Measurements from ENCODE around the gene DCDC1. TPM values are rescaled to one million over a fixed set of nuclear protein-coding genes. Genes with fewer than 3 reads are reported as not detected.

The DCDC1 gene
- polyA plus RNA-seq, 2 of the 4 experiments (the other 2 are of a cell fraction), result 2.8 to 9.5 TPM

- no peak for TF ChIP-seq CBX2 (IDR thresholded peaks at IDR 0.05; ENCODE audit: borderline replicate concordance, low read depth)
- no peak for TF ChIP-seq ZFP36 (IDR thresholded peaks at IDR 0.05; ENCODE audit: borderline replicate concordance, partially characterized antibody)
Observed at GRCh38 chr11:30832831-30833230, 536.7 kb downstream of the DCDC1 start (continued).

- TF ChIP-seq KDM5A (IDR thresholded peaks at IDR 0.05) (no peak), CHD2 (IDR thresholded peaks at IDR 0.05; ENCODE audit: low read length, partially characterized antibody) (no peak), PHF8 (IDR thresholded peaks at IDR 0.05; ENCODE audit: borderline replicate concordance, low read depth) (no peak), FOSL2 (IDR thresholded peaks at IDR 0.05) (no peak), FOSL2 (CRISPR knock-in tag; IDR thresholded peaks at IDR 0.05) (no peak), JUNB (IDR thresholded peaks at IDR 0.05) (no peak), TP53 (CRISPR knock-in tag; IDR thresholded peaks at IDR 0.05) (no peak), HOXB13 (CRISPR knock-in tag; IDR thresholded peaks at IDR 0.05; ENCODE audit: low read depth) (no peak), JUN (IDR thresholded peaks at IDR 0.05) (no peak), ZSCAN20 (CRISPR knock-in tag; IDR thresholded peaks at IDR 0.05) (no peak), CBX8 (IDR thresholded peaks at IDR 0.05) (no peak), CBX2 (IDR thresholded peaks at IDR 0.05; ENCODE audit: borderline replicate concordance, low read depth) (no peak), EHF (CRISPR knock-in tag; IDR thresholded peaks at IDR 0.05) (no peak), RNF2 (IDR thresholded peaks at IDR 0.05; ENCODE audit: borderline replicate concordance, low read depth) (no peak), POLR2AphosphoS2 (conservative IDR thresholded peaks at IDR 0.05; ENCODE audit: low read length) (no peak)
- DNase-seq (ENCODE audit: low read depth in 1 of 2, low spot score in 1 of 2), result no peak
- no peak overlapping the region for H3K4me2 ChIP-seq
- H3K9me3 ChIP-seq, result no peaks in the 10 kb centered on the region
- H3K4me1 ChIP-seq, result no peaks in the 10 kb centered on the region
- 5% methylated on average over 1 of the region's 1 CpG for WGBS (ENCODE audit: missing lambda C conversion rate)
- CTCF ChIA-PET, result interaction anchor here (1.3 to 1.4 kb wide), 2 partner anchors 10 to 24 kb away, joined by 3 to 4 read pairs; no protein-coding TSS in a partner anchor
- FAIRE-seq, result no peak
- H3K4me3 ChIP-seq, result no peak overlapping the region
- H3K27ac ChIP-seq, result no peak overlapping the region
- POLR2A ChIA-PET, result no interaction called here
- no peak for ATAC-seq
Observed at GRCh38 chr11:30830681-30831080, 538.9 kb downstream of the DCDC1 start.

DNA sequence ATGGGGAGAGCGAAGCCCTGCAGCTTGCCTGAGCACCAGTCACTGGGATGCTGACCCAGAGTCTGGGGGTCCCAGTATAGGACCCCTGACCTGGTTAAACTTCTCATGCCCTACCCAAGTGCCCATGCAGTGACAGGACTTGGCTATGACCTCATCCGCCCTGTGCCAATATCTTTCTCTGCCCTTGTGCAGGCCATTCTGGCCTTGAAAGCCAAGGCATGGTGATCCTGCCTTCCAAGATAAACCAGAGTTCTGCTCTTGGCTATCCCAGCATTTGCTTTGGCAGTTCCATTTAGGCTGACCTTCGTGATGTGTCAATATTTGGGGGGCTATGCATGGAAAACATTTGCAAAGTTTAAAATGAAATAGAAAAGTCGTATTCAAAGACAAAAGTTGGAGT, 542.6 kb downstream of the DCDC1 start:
- TF ChIP-seq RFX5 (IDR thresholded peaks at IDR 0.05) (no peak), EHF (CRISPR knock-in tag; IDR thresholded peaks at IDR 0.05) (no peak), KDM1A (IDR thresholded peaks at IDR 0.05; ENCODE audit: low read depth) (no peak), CHD2 (IDR thresholded peaks at IDR 0.05; ENCODE audit: low read length, partially characterized antibody) (no peak), KDM5A (IDR thresholded peaks at IDR 0.05) (no peak), JUNB (IDR thresholded peaks at IDR 0.05) (no peak), GATA3 (IDR thresholded peaks at IDR 0.05; ENCODE audit: borderline replicate concordance) (no peak), RCOR1 (IDR thresholded peaks at IDR 0.05; ENCODE audit: low read depth, low read length) (no peak), SMC3 (IDR thresholded peaks at IDR 0.05) (no peak)
- CTCF ChIA-PET, result no interaction called here
- no peak overlapping the region for H3K4me2 ChIP-seq
- no peak overlapping the region for H3K4me3 ChIP-seq
- POLR2A ChIA-PET, result no interaction called here
- FAIRE-seq, result no peak
- H3K27ac ChIP-seq, result no peak overlapping the region
- DNase-seq (ENCODE audit: low read depth in 1 of 2, low spot score in 1 of 2), result no peak
- H3K4me1 ChIP-seq, result no peaks in the 10 kb centered on the region
- H3K9me3 ChIP-seq, result no peaks in the 10 kb centered on the region
- WGBS (ENCODE audit: missing lambda C conversion rate), result 0% methylated on average over 3 of the region's 4 CpGs
- ATAC-seq, result no peak

DNA sequence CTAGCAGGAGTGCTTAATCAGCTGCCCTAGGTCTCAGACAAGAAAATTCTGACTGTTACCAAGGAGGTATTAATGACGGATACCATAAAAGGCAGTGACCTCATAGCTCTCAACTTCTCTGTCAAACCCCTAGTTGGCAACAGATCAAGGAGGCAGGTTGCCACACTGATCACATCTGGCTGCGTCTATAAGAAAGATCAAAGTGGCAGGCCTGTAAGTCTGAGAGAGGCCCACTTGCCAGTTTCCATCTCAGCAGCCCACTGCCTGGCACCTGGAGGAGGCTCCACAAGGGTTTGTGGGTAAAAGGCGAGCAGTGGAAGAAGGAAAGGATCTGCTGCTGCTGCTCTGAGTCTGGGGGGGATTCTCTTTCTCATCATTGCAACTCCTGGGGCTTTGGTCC, 543.8 kb downstream of the DCDC1 start:
- 15% methylated on average over 3 of the region's 3 CpGs for WGBS (ENCODE audit: missing lambda C conversion rate)
- Histone ChIP-seq H3K27ac (no peak overlapping the region), H3K4me1 (no peaks in the 10 kb centered on the region), H3K9me3 (no peaks in the 10 kb centered on the region), H3K4me2 (no peak overlapping the region), H3K4me3 (no peak overlapping the region)
- ChIA-PET CTCF (no interaction called here), POLR2A (no interaction called here)
- DNase-seq (ENCODE audit: low read depth in 1 of 2, low spot score in 1 of 2) (no peak), FAIRE-seq (no peak), ATAC-seq (no peak)
- no peak for TF ChIP-seq ELK1 (IDR thresholded peaks at IDR 0.05; ENCODE audit: low read depth, low read length)
- TF ChIP-seq RARB (CRISPR knock-in tag; IDR thresholded peaks at IDR 0.05), result no peak
- TF ChIP-seq RAD21 (conservative IDR thresholded peaks at IDR 0.05 in 1 of 2, IDR thresholded peaks at IDR 0.05 in 1 of 2), result no peak
- TF ChIP-seq KDM1A (IDR thresholded peaks at IDR 0.05; ENCODE audit: low read depth), result no peak
- TF ChIP-seq POLR2AphosphoS2 (conservative IDR thresholded peaks at IDR 0.05; ENCODE audit: low read length), result no peak
- TF ChIP-seq, protein P1, sequence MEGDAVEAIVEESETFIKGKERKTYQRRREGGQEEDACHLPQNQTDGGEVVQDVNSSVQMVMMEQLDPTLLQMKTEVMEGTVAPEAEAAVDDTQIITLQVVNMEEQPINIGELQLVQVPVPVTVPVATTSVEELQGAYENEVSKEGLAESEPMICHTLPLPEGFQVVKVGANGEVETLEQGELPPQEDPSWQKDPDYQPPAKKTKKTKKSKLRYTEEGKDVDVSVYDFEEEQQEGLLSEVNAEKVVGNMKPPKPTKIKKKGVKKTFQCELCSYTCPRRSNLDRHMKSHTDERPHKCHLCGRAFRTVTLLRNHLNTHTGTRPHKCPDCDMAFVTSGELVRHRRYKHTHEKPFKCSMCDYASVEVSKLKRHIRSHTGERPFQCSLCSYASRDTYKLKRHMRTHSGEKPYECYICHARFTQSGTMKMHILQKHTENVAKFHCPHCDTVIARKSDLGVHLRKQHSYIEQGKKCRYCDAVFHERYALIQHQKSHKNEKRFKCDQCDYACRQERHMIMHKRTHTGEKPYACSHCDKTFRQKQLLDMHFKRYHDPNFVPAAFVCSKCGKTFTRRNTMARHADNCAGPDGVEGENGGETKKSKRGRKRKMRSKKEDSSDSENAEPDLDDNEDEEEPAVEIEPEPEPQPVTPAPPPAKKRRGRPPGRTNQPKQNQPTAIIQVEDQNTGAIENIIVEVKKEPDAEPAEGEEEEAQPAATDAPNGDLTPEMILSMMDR (IDR thresholded peaks at IDR 0.05), result no peak
- no peak for TF ChIP-seq EP300 (IDR thresholded peaks at IDR 0.05)
- TF ChIP-seq TP53 (CRISPR knock-in tag; IDR thresholded peaks at IDR 0.05), result no peak
- TF ChIP-seq CBX2 (IDR thresholded peaks at IDR 0.05; ENCODE audit: borderline replicate concordance, low read depth), result no peak
- no peak for TF ChIP-seq MAX (IDR thresholded peaks at IDR 0.05)
- TF ChIP-seq, protein P2, sequence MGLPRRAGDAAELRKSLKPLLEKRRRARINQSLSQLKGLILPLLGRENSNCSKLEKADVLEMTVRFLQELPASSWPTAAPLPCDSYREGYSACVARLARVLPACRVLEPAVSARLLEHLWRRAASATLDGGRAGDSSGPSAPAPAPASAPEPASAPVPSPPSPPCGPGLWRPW (IDR thresholded peaks at IDR 0.05), result no peak
- no peak for TF ChIP-seq JUNB (IDR thresholded peaks at IDR 0.05)
- TF ChIP-seq, protein P3, sequence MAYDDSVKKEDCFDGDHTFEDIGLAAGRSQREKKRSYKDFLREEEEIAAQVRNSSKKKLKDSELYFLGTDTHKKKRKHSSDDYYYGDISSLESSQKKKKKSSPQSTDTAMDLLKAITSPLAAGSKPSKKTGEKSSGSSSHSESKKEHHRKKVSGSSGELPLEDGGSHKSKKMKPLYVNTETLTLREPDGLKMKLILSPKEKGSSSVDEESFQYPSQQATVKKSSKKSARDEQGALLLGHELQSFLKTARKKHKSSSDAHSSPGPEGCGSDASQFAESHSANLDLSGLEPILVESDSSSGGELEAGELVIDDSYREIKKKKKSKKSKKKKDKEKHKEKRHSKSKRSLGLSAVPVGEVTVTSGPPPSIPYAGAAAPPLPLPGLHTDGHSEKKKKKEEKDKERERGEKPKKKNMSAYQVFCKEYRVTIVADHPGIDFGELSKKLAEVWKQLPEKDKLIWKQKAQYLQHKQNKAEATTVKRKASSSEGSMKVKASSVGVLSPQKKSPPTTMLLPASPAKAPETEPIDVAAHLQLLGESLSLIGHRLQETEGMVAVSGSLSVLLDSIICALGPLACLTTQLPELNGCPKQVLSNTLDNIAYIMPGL (CRISPR knock-in tag; IDR thresholded peaks at IDR 0.05; ENCODE audit: borderline replicate concordance), result no peak

Measured in A549 (cell line).